K562 (cell line): ENCODE measurements around the gene SEC61G. TPM values are rescaled to one million over a fixed set of nuclear protein-coding genes. Genes with fewer than 3 reads are reported as not detected.

Experiments
- ATAC-seq: fragments of 200-7000 bp; cut with Tn5 transposase; 3 replicates; pipeline ENCODE4 v1.9.1; 2020; ENCODE audit warnings: moderate library complexity
- BruUV-seq: library from RNA; stranded (reverse); fragments of 400-500 nt; replicated peaks from 2 replicates; lab custom pipeline; 2021; lab: Mats Ljungman, UMichigan
- CTCF ChIA-PET: fragments of 300-600 bp; formaldehyde crosslinking; extraction: SDS; loops from one replicate; lab custom pipeline; 2021; ENCODE audit warnings: low intra/inter-chr PET ratio; lab: Yijun Ruan, JAX
- POLR2A ChIA-PET: fragments of 300-600, 350-650 bp; sonication (Branson Sonifier 250); formaldehyde crosslinking; extraction: SDS; loops from one replicate; lab custom pipeline; 2021; ENCODE audit warnings: antibody characterized with exemption, inconsistent platforms; lab: Yijun Ruan, JAX
- DNase-seq, 4 experiments: peaks; one replicate each; pipeline versions ENCODE4 v3.0.0 to v3.0.0-alpha.2; 2011 to 2018; ENCODE audit warnings: low spot score in 3 of 4, mixed read lengths in 3 of 4; ENCODE audit errors: extremely low read depth in 1 of 4
- FAIRE-seq: peaks from 2 replicates; lab custom pipeline; 2011; peaks lifted over from hg19 to GRCh38; lab: Jason Lieb, UNC
- H2AFZ ChIP-seq: 2 replicates; pipeline ENCODE4 v1.6.0; 2011; ENCODE audit warnings: low read depth, low read length, control low read depth, inconsistent platforms
- H3K27ac ChIP-seq: fragments of 200-600 bp; 3 replicates; pipeline ENCODE4 v1.8.0; 2011; ENCODE audit warnings: low read depth, mild to moderate bottlenecking, control low read depth, inconsistent platforms, low read length, moderate library complexity, mixed read lengths; ENCODE audit errors: extremely low read depth
- H3K27me3 ChIP-seq, 2 experiments: fragments of 300-600 bp in 1 of 2; 2 replicates in 1 of 2; 3 replicates in 1 of 2; pipeline versions ENCODE4 v1.6.0 to v1.8.0; 2011; ENCODE audit warnings: inconsistent platforms in 2 of 2, low read length in 2 of 2, mild to moderate bottlenecking in 1 of 2, mixed read lengths in 1 of 2, moderate library complexity in 1 of 2; ENCODE audit not compliant: control insufficient read depth in 2 of 2, insufficient read depth in 2 of 2
- H3K36me3 ChIP-seq: fragments of 300-600 bp; 3 replicates; pipeline ENCODE4 v1.8.0; 2011; ENCODE audit warnings: mild to moderate bottlenecking, low read length, inconsistent platforms; ENCODE audit not compliant: control insufficient read depth, insufficient read depth
- H3K4me1 ChIP-seq, 2 experiments: fragments of 200-600 bp in 1 of 2; replicated peaks in 1 of 2; 2 replicates in 1 of 2; 3 replicates in 1 of 2; pipeline versions ENCODE4 v1.5.1 to v1.8.0; 2011; ENCODE audit warnings: inconsistent platforms in 2 of 2, low read length in 2 of 2, mild to moderate bottlenecking in 1 of 2, mixed read lengths in 1 of 2, moderate library complexity in 1 of 2; ENCODE audit not compliant: control insufficient read depth in 2 of 2, insufficient read depth in 2 of 2
- H3K4me2 ChIP-seq: 2 replicates; pipeline ENCODE4 v1.6.1; 2011; ENCODE audit warnings: low read length, control low read depth, inconsistent platforms, mixed read lengths; ENCODE audit not compliant: insufficient read depth
- H3K4me3 ChIP-seq: fragments of 200-600 bp; sonication (generic), shearing (Covaris generic); 2 replicates; pipeline ENCODE4 v1.5.1; 2016; ENCODE audit warnings: control low read depth, inconsistent platforms
- H3K79me2 ChIP-seq: fragments of 200-600 bp; 3 replicates; pipeline ENCODE4 v1.8.0; 2011; ENCODE audit warnings: low read length, inconsistent platforms; ENCODE audit not compliant: control insufficient read depth, insufficient read depth
- H3K9ac ChIP-seq, 2 experiments: 2 replicates each; pipeline versions ENCODE4 v1.6.0 to v1.6.1; 2011; ENCODE audit warnings: low read depth in 2 of 2, low read length in 2 of 2, control low read depth in 1 of 2, inconsistent platforms in 1 of 2, mild to moderate bottlenecking in 1 of 2, mixed read lengths in 1 of 2; ENCODE audit not compliant: insufficient read depth in 1 of 2
- H3K9me1 ChIP-seq: one replicate; pipeline ENCODE4 v1.6.0; 2011; ENCODE audit warnings: inconsistent platforms, mild to moderate bottlenecking, low read length, moderate library complexity; ENCODE audit not compliant: control insufficient read depth, insufficient read depth
- H3K9me3 ChIP-seq: replicated peaks from 2 replicates; pipeline ENCODE4 v1.5.1; 2011; ENCODE audit warnings: low read depth, low read length, inconsistent platforms; ENCODE audit not compliant: control insufficient read depth, insufficient read depth
- H4K20me1 ChIP-seq: replicated peaks from 2 replicates; pipeline ENCODE4 v1.6.1; 2011; ENCODE audit warnings: low read length, inconsistent platforms, mixed read lengths; ENCODE audit not compliant: control insufficient read depth, insufficient read depth
- HOXB6 ChIP-seq: fragments of 250-450 bp; sonication (Bioruptor Pico); IDR thresholded peaks from 2 replicates; pipeline ENCODE4 v1.5.1; 2022; ENCODE audit warnings: mild to moderate bottlenecking, borderline replicate concordance
- KDM5B ChIP-seq: fragments of 200-600 bp; sonication (generic); IDR thresholded peaks from 2 replicates; pipeline ENCODE4 v1.6.1; 2012; ENCODE audit warnings: low read depth, mild to moderate bottlenecking, moderate library complexity, low read length, control low read depth, inconsistent platforms; ENCODE audit not compliant: insufficient replicate concordance
- MAZ ChIP-seq, 2 experiments: fragments of 450-650 bp in 1 of 2; sonication (generic) in 1 of 2; formaldehyde crosslinking; IDR thresholded peaks in 1 of 2; conservative IDR thresholded peaks in 1 of 2; 2 replicates each; pipeline versions ENCODE4 v1.4.0 to v1.5.0; 2020; ENCODE audit warnings: mild to moderate bottlenecking in 1 of 2, missing genetic modification reagents in 1 of 2
- PTTG1 ChIP-seq: fragments of 450-650 bp; IDR thresholded peaks from 2 replicates; pipeline ENCODE4 v1.6.1; 2016; ENCODE audit warnings: low read depth, mild to moderate bottlenecking, missing genetic modification characterization, missing compliant biosample characterization
- ZNF212 ChIP-seq: fragments of 450-650 bp; formaldehyde crosslinking; IDR thresholded peaks from 2 replicates; pipeline ENCODE4 v1.4.0; 2020; ENCODE audit warnings: mild to moderate bottlenecking
- ZNF436 ChIP-seq: fragments of 250-450, 450-650 bp; sonication (Bioruptor Pico); formaldehyde crosslinking; IDR thresholded peaks from 2 replicates; pipeline ENCODE4 v1.7.0; 2020; ENCODE audit warnings: mild to moderate bottlenecking
- ZNF584 ChIP-seq: fragments of 200-800 bp; sonication (Bioruptor generic); IDR thresholded peaks from 2 replicates; pipeline ENCODE4 v1.6.1; 2016; ENCODE audit warnings: low read depth, mild to moderate bottlenecking, missing genetic modification characterization, missing compliant biosample characterization
- ZNF764 ChIP-seq: fragments of 250-450 bp; sonication (Bioruptor Pico); IDR thresholded peaks from 2 replicates; pipeline ENCODE4 v1.4.0; 2020; ENCODE audit warnings: low read depth, mild to moderate bottlenecking, moderate library complexity
- ZNF79 ChIP-seq: fragments of 250-450 bp; sonication (Bioruptor Pico); IDR thresholded peaks from 2 replicates; pipeline ENCODE4 v1.4.0; 2020; ENCODE audit warnings: low read depth, mild to moderate bottlenecking, moderate library complexity
- in situ Hi-C: fragments of 300-500 bp; cut with MboI; formaldehyde crosslinking; loops from 4 replicates; pipeline ENCODE4 v1.15.0; 2018; ENCODE audit warnings: inconsistent platforms, mixed read lengths
- intact Hi-C: fragments of 100-400 bp; cut with micrococcal nuclease; formaldehyde crosslinking; loops from 2 replicates; pipeline ENCODE4 v1.14.2; 2022
- polyA plus RNA-seq, 8 experiments: library from polyadenylated mRNA; depleted of rRNA in 4 of 8; stranded (reverse) in 5 of 8; unstranded in 3 of 8; fragments of >200 nt; fragmentation: Nextera tagmentation in 2 of 8; fragmentation: Illumina TruSeq in 1 of 8; extraction: Ambion mirVana in 2 of 8; extraction: Trizol in 1 of 8; gene quantifications; 2 replicates each; pipeline versions ENCODE4 v1.2.1 to v1.2.3, GENCODE V29; 2011 to 2014; ENCODE audit warnings: inconsistent platforms in 1 of 8, missing spikeins in 1 of 8
- total RNA-seq, 7 experiments: library from RNA; depleted of rRNA in 6 of 7; stranded (reverse); fragments of >200 nt in 6 of 7; fragmentation: Illumina TruSeq in 2 of 7; extraction: Trizol in 2 of 7; gene quantifications; 2 replicates each; pipeline versions ENCODE4 v1.2.1 to v1.2.3, GENCODE V29; 2011 to 2021; ENCODE audit warnings: low replicate concordance in 1 of 7

SEC61G gene
- total and polyA plus RNA-seq, 9 of the 15 experiments (the other 6 are each of a cell fraction or from before 2014, with no cell fraction given) = 138 to 565 (median 223) TPM

- Histone ChIP-seq H3K9ac (no peak overlapping the region), H3K4me3 (no peak overlapping the region), H3K4me2 (no peak overlapping the region), H3K36me3 (no peaks in the 10 kb centered on the region), H3K4me1 (no peaks in the 10 kb centered on the region; a peak in 1 of 5 replicates), H3K27ac (no peak overlapping the region), H2AFZ (no peak overlapping the region), H3K9me1 (no peaks in the 10 kb centered on the region), H4K20me1 (no peaks in the 10 kb centered on the region), H3K27me3 (no peaks in the 10 kb centered on the region), H3K79me2 (no peaks in the 10 kb centered on the region), H3K9me3 (no peaks in the 10 kb centered on the region)
- BruUV-seq = no TSS peak
- DNase-seq = no peak
- no peak for FAIRE-seq
- in situ Hi-C loops (no loop called here), intact Hi-C loops (loop anchor here (10.0 kb wide), 1 partner anchor 535 kb away; no protein-coding TSS in a partner anchor)
- POLR2A ChIA-PET = no interaction called here
- ATAC-seq = no peak
- TF ChIP-seq MAZ (CRISPR knock-in tag; conservative IDR thresholded peaks at IDR 0.05 in 1 of 2, IDR thresholded peaks at IDR 0.05 in 1 of 2) (no peak), KDM5B (no peak), HOXB6 (CRISPR knock-in tag) (no peak), ZNF212 (CRISPR knock-in tag) (no peak), ZNF584 (CRISPR knock-in tag) (no peak), ZNF436 (CRISPR knock-in tag) (no peak), ZNF764 (no peak), PTTG1 (no peak), ZNF79 (no peak)
- CTCF ChIA-PET = no interaction called here
These were observed 39.6 kb downstream of the SEC61G start for GRCh38 chr7:54719425-54719824.
